ENCODE measurements around the gene AP5S1. TPM values are rescaled to one million over a fixed set of nuclear protein-coding genes. Genes with fewer than 3 reads are reported as not detected.
A peak's percentile ranks its signal among the peaks of the same experiment; 100 is the strongest.

The AP5S1 gene
- total and polyA plus RNA-seq, 2 of the 13 experiments (the other 11 are each of a cell fraction or from before 2014, with no cell fraction given) = 7.9 to 23.2 TPM

- intact Hi-C loops (cut with micrococcal nuclease; ENCODE audit: unreplicated experiment) (no loop called here), in situ Hi-C loops (cut with HindIII; ENCODE audit: extremely low pct_ligation_motif_present, low pct_unique_long_range_greater_than_20kb) (no loop called here)
- peaks cover 40% of the 10 kb centered on the region for H3K4me1 ChIP-seq (ENCODE audit: insufficient read depth, low read length)
- H4K20me1 ChIP-seq (ENCODE audit: insufficient read depth, low read length) = no peaks in the 10 kb centered on the region
- peaks cover 27 to 46% of the 10 kb centered on the region in 2 experiments for H3K36me3 ChIP-seq (replicated peaks in 1 of 2; ENCODE audit: control insufficient read depth in 1 of 2, insufficient read depth in 2 of 2, low read length in 2 of 2)
- FAIRE-seq (no peak), DNase-seq (ENCODE audit: low spot score) (no peak), ATAC-seq (no peak)
- H3K79me2 ChIP-seq (ENCODE audit: insufficient read depth, low read length) = peaks cover under 1% of the 10 kb centered on the region
- BruUV-seq (replicated peaks) = no TSS peak
- 98% methylated on average over 6 of the region's 6 CpGs for WGBS (ENCODE audit: low lambda C conversion rate)
- no peak overlapping the region for H3K9ac ChIP-seq (ENCODE audit: insufficient read depth, low read depth, low read length)
- H3K4me3 ChIP-seq (replicated peaks in 1 of 3; ENCODE audit: insufficient read depth in 1 of 3, low read depth in 2 of 3, low read length in 3 of 3) = no peak overlapping the region
- no peak overlapping the region for H3K4me2 ChIP-seq (ENCODE audit: low read depth, low read length)
- ChIA-PET CTCF (ENCODE audit: low intra/inter-chr PET ratio, low total read pairs) (no interaction called here), POLR2A (interaction anchor here (1.5 kb wide), 1 partner anchor 17 kb away, joined by 6 read pairs; the partner anchor contains the start of gene AP5S1)
- no peaks in the 10 kb centered on the region for H3K27me3 ChIP-seq (ENCODE audit: control insufficient read depth in 1 of 2, insufficient read depth in 2 of 2, low read length in 2 of 2)
- no peak overlapping the region for H2AFZ ChIP-seq (ENCODE audit: low read length)
- no peak overlapping the region for H3K27ac ChIP-seq (ENCODE audit: extremely low read length, insufficient read depth, low read length)
- no peak for TF ChIP-seq ZNF329 (CRISPR knock-in tag; IDR thresholded peaks at IDR 0.05; ENCODE audit: low read depth)
- no peaks in the 10 kb centered on the region for H3K9me3 ChIP-seq (ENCODE audit: low read length)
These were observed 16.5 kb upstream of the AP5S1 start for GRCh38 chr20:3803854-3804253.

- DNase-seq (ENCODE audit: low spot score) = no peak
- Histone ChIP-seq H3K4me2 (ENCODE audit: low read depth, low read length) (no peak overlapping the region), H3K9me3 (ENCODE audit: low read length) (no peaks in the 10 kb centered on the region), H3K27me3 (ENCODE audit: control insufficient read depth in 1 of 2, insufficient read depth in 2 of 2, low read length in 2 of 2) (no peaks in the 10 kb centered on the region), H2AFZ (ENCODE audit: low read length) (no peak overlapping the region), H3K4me3 (replicated peaks in 1 of 3; ENCODE audit: insufficient read depth in 1 of 3, low read depth in 2 of 3, low read length in 3 of 3) (no peak overlapping the region), H3K4me1 (ENCODE audit: insufficient read depth, low read length) (peaks cover 35% of the 10 kb centered on the region), H4K20me1 (ENCODE audit: insufficient read depth, low read length) (no peaks in the 10 kb centered on the region), H3K27ac (ENCODE audit: extremely low read length, insufficient read depth, low read length) (no peak overlapping the region), H3K36me3 (replicated peaks in 1 of 2; ENCODE audit: control insufficient read depth in 1 of 2, insufficient read depth in 2 of 2, low read length in 2 of 2) (peaks cover 27 to 44% of the 10 kb centered on the region in 2 experiments), H3K79me2 (ENCODE audit: insufficient read depth, low read length) (no peaks in the 10 kb centered on the region), H3K9ac (ENCODE audit: insufficient read depth, low read depth, low read length) (no peak overlapping the region)
- ChIA-PET POLR2A (no interaction called here), CTCF (ENCODE audit: low intra/inter-chr PET ratio, low total read pairs) (no interaction called here)
- ATAC-seq = no peak
- WGBS (ENCODE audit: low lambda C conversion rate) = 98% methylated on average over 11 of the region's 11 CpGs
- no TSS peak for BruUV-seq (replicated peaks)
- TF ChIP-seq ZNF563 (CRISPR knock-in tag; IDR thresholded peaks at IDR 0.05) (no peak), CEBPB (IDR thresholded peaks at IDR 0.05; ENCODE audit: borderline replicate concordance, low read depth, low read length) (peak; percentile 47; the same call in 1 of the 2 replicates)
- no peak for FAIRE-seq
- intact Hi-C loops (cut with micrococcal nuclease; ENCODE audit: unreplicated experiment) (no loop called here), in situ Hi-C loops (cut with HindIII; ENCODE audit: extremely low pct_ligation_motif_present, low pct_unique_long_range_greater_than_20kb) (no loop called here)
These were observed 16.0 kb upstream of the AP5S1 start for GRCh38 chr20:3804254-3804751.

Data from HepG2 (cell line).